Immature natural killer cell (primary cell): Measurements from ENCODE around the gene RPP25L. TPM values are rescaled to one million over a fixed set of nuclear protein-coding genes. Genes with fewer than 3 reads are reported as not detected.
A peak's percentile ranks its signal among the peaks of the same experiment; 100 is the strongest.

Experiments used
- DNase-seq, 3 donors: peaks; one replicate each; pipeline ENCODE4 v3.0.0; 2022; ENCODE audit warnings: mixed read lengths in 1 of 3
- H3K27ac Mint-ChIP-seq, 6 donors: one replicate each; pipeline ENCODE4 v1.8.0; 2020; ENCODE audit warnings: mixed read lengths in 6 of 6, mild to moderate bottlenecking in 5 of 6, inconsistent platforms in 4 of 6, moderate library complexity in 3 of 6
- H3K27me3 Mint-ChIP-seq, 3 donors: one replicate each; pipeline ENCODE4 v1.8.0; 2020 to 2021; ENCODE audit warnings: low read depth in 3 of 3, mild to moderate bottlenecking in 3 of 3, mixed read lengths in 3 of 3, moderate library complexity in 3 of 3, inconsistent platforms in 1 of 3
- H3K36me3 Mint-ChIP-seq, 3 donors: one replicate each; pipeline ENCODE4 v1.8.0; 2020; ENCODE audit warnings: mixed read lengths in 3 of 3, inconsistent platforms in 2 of 3, mild to moderate bottlenecking in 2 of 3
- H3K4me1 Mint-ChIP-seq, 2 donors: one replicate each; pipeline ENCODE4 v1.8.0; 2020; ENCODE audit warnings: inconsistent platforms in 2 of 2, mild to moderate bottlenecking in 2 of 2, mixed read lengths in 2 of 2, moderate library complexity in 1 of 2
- H3K4me3 Mint-ChIP-seq, 5 donors: one replicate each; pipeline ENCODE4 v1.8.0; 2020; ENCODE audit warnings: mild to moderate bottlenecking in 5 of 5, mixed read lengths in 5 of 5, inconsistent platforms in 3 of 5, moderate library complexity in 3 of 5
- H3K9me3 Mint-ChIP-seq, 6 donors: one replicate each; pipeline ENCODE4 v1.8.0; 2020; ENCODE audit warnings: mild to moderate bottlenecking in 6 of 6, mixed read lengths in 6 of 6, inconsistent platforms in 4 of 6, moderate library complexity in 3 of 6
- polyA plus RNA-seq, 3 donors: library from polyadenylated mRNA; unstranded; fragments of 300-500 nt; fragmentation: Illumina TruSeq; gene quantifications; one replicate each; pipeline ENCODE4 v1.2.3, GENCODE V29; 2021

The RPP25L gene
- polyA plus RNA-seq, 3 donors from 2014 or later: 42.3 to 52.0 (median 43.4) TPM

DNA sequence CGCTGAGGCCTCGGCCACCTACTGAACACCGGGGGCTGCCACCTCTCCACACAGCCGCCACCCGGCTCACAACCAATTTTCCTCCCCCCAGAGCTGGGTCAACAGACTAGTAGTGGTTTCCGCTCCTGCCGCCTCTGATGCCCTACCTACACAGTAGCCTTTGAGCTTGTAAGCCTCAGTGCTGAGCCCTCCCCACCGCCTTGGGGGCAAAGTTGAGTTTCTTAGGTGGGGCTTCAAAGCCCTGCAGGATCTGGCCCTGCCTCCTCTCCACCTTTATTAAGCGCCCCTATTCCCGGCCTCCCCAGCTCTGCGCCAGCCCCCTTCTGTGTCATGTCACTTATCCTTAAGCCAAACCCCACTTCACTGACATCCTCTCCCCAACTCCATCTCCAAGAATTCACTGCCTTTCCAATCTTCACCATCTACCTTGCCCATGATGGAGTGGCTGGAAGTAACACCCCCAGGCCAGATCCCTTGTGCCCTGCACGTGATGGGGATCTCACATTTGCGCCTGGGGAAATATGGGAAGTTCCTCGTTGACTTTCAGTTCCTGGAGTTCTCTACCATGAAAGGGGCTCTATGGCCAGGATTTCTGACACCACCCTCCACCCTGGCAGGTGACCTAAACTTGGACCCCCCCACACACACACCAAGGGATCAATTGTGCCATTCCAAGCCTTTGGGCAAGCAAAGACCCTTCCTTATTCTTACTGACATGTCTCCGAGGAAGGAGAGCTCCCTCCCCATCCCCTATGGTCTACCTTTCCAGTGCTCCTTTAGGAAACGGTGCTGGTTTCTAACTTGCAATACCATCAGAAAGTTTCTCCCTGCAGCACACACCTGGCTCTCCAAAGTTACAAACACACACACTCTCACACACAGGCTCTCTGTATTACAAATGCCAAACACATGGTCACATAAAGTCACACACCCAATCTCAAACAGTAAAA is 19.7 kb downstream of the RPP25L start:
- DNase-seq: no peak
- Mint-ChIP-seq H3K4me1 (peaks cover 23 to 31% of the 10 kb centered on the region in 2 donors), H3K27me3 (peaks cover 15 to 40% (median 20%) of the 10 kb centered on the region in 3 donors), H3K27ac (no peak overlapping the region), H3K9me3 (no peaks in the 10 kb centered on the region), H3K36me3 (peaks cover 0 to 6% (median 4%) of the 10 kb centered on the region in 3 donors), H3K4me3 (peak overlapping the region; percentile 52 to 69 (median 68))

DNA sequence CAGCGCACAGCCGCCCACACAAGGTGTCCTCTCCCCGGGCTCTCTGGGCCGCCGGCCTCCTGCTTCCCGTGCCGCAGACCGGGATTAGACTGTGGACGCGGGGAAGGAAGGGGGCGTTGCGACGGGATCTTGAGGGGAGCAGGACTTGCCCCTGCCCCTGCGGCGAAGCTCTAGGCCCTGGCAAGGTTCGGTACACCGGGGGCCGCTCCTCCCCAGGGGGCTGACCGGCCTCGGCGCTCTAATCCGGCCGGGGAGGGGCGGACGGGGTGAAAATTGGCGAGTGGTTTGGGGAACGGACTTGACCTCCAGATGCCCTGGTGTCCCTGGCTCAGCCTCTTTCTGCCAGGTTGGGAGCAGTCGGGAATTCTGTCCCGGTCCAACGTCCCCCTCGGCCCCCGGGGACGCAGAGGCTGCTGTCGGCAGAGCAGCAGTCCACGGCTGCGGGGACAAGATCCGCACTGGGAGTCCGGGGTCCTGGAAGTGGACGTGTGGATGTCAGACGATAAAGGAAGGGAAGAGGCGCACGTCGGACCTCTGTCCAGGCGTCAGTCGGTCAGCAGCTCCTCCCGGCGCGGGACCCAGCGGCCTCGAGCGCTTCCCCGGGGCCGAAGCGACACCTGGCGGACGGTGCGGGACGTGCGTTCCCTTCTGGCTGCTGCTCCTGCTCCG is 20.5 kb downstream of the RPP25L start:
- peak; percentile 61 to 69 (median 62) for DNase-seq
- Mint-ChIP-seq H3K27ac (no peak overlapping the region), H3K36me3 (peaks cover 0 to 6% (median 4%) of the 10 kb centered on the region in 3 donors), H3K4me1 (peaks cover 23 to 31% of the 10 kb centered on the region in 2 donors), H3K4me3 (peak overlapping the region; percentile 53 to 69 (median 62)), H3K9me3 (no peaks in the 10 kb centered on the region), H3K27me3 (peaks cover 18 to 42% (median 21%) of the 10 kb centered on the region in 3 donors)

DNA sequence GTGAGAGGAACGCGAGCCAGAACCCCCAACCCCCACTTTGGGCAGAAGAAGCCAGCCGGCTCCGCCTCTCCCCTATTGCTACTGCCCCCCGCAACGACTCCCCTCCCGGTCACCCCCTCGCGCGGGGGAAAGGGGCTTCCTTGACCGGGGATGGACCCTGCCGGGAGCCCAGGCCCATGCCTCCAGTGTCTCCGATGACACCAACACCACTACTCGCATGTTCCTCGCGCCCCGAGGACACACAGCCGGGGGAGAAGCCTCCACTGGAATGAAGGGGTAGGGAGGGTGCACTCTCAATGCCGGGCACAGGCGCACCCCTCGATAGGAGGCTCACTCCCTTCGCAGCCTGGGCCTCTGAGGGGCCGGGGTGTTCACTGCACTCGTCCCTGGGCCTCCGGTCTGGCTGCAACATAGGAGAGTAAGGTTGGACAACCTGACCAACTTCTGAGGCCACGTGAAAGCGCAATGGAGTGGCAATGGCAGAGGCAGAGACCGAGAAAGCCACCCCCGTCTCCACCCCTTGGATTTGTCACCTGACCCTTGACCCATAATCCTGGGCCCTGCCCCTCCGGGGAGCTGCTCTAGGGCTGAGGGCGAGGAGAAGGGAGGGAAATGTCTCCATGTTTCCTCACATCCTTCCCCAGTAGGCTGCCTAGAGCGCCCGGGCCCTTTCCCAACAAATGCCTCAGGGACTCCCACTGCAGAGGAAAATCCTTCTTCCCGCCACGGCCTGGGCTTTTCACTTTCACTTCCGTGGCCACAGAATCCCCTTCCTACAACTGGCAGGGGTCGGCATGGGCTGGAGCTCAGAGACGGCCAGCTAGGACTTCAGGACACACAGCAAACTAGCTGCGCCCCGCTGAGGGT is 21.3 kb downstream of the RPP25L start:
- H3K4me3 Mint-ChIP-seq: peak overlapping the region; percentile 53 to 69 (median 67)
- peaks cover 23 to 31% of the 10 kb centered on the region in 2 donors for H3K4me1 Mint-ChIP-seq
- H3K27me3 Mint-ChIP-seq: peaks cover 20 to 42% (median 25%) of the 10 kb centered on the region in 3 donors
- H3K36me3 Mint-ChIP-seq: peaks cover 0 to 6% (median 4%) of the 10 kb centered on the region in 3 donors
- no peaks in the 10 kb centered on the region for H3K9me3 Mint-ChIP-seq
- no peak for DNase-seq
- no peak overlapping the region for H3K27ac Mint-ChIP-seq

DNA sequence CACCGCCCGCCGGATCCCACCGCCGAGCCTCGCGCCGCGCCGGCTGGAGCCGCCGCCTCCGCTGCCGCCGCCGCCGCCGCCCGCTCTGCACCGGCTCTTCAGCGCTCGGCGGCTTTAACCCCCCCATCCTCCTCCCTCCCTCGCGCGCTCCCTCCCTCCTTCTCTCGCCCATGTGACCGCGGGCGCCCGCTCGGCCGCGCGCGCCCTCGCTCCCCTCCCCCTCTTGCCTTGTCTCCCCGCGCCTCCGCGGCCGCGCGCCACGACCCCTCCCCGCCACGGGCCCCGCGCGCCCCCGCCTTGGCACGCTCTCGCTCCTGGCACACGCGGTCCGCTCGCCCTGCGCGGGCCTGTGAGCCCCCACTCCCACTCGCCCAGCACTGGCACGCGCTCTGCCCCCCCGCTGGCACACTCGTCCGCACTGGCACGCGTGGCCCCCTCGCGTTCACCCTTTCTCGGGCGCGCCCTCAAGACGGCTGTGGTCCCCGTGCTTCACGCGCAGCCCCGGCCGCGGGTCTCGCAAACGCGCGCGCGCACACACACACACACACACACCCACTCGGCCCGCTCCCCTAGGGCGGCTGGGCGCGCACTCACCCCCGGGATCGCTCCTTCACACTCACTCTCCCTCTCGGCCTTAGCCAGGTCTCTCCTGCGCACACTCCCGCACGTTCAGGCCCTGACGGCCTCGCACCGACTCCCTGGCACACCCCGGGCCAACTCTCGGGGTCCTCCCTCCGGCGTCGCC is 22.1 kb downstream of the RPP25L start, which contains the start of gene CNTFR:
Gene CNTFR (minus strand): TSS at position 89 of the 745 bp plus-strand sequence. CDS start 20,743 bp downstream, outside the sequence.
- Mint-ChIP-seq H3K9me3 (no peaks in the 10 kb centered on the region), H3K4me3 (peak within 1 kb of the TSS; percentile 59 to 85 (median 69)), H3K36me3 (peaks cover 0 to 6% (median 4%) of the 10 kb centered on the region in 3 donors), H3K27me3 (peaks cover 20 to 42% (median 25%) of the 10 kb centered on the region in 3 donors), H3K4me1 (peaks cover 23 to 31% of the 10 kb centered on the region in 2 donors), H3K27ac (no peak within 1 kb of the TSS)
- DNase-seq: no peak

DNA sequence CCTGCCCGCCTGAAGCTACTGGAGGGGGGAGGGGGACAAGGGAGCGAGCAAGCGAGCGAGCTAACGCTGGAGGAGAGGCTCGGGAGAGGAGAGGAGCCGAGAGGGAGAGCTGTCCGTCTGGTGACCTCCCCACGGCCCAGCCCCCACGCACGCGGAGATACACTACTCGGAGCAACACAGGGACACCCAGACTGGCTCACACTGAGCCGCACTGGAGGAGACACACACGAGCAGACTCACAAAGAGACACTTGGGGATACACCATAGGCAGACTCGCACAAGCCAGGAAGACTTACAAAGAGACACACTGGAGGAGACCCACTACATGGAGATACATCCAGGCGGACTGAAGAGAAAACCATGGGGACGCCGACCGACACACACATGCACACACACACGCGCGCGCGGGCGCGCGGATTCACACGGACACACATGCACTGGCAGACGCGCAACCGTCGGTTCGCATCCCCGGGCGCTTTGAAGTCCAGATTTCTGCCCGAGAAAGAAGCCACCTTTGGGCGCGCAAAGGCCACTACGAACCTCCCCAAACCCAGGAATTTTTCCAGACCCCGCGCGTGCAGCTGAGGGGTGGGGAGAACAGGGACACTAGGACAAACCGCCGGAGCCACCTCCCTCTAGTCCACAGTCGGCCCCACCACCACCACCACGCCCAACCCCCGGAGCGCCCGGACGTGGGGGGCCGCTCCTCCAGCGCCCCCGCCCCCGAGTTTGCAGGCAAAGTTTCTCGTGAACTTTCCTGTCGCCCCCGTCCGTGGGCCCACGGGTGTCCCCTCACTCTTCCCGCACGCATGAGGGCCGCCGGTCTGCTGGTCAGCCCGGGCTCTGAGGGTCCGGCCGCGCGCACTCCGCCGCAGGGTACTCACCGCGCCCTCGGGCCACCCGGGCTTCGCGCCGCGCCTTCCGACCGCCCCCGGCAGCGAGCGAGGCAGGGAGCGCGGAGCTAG is 22.9 kb downstream of the RPP25L start:
- peak overlapping the region; percentile 59 to 85 (median 67) for H3K4me3 Mint-ChIP-seq
- H3K4me1 Mint-ChIP-seq: peaks cover 23 to 31% of the 10 kb centered on the region in 2 donors
- DNase-seq: no peak
- H3K27me3 Mint-ChIP-seq: peaks cover 20 to 41% (median 25%) of the 10 kb centered on the region in 3 donors
- H3K27ac Mint-ChIP-seq: no peak overlapping the region
- peaks cover 0 to 6% (median 4%) of the 10 kb centered on the region in 3 donors for H3K36me3 Mint-ChIP-seq
- no peaks in the 10 kb centered on the region for H3K9me3 Mint-ChIP-seq

DNA sequence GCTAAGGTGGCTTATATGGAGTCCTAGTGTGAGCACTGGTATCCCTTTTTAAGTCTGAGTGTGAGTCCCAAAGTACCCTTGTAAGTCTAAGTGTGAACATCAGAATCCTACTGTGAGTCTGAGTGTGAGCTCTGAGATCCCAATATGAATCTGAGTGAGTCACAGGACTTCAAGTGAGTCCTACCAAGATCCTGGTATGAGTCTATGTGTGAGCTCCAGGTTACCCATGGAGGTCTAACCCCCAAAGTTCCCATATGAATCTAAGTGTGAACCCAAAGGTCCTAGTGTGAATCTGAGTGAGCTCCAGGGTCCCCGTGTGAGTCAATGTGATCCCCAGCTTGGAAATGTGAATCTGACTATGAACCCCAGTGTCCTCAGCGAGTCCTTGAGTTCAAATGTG is 24.6 kb downstream of the RPP25L start:
- Mint-ChIP-seq H3K27ac (no peak overlapping the region), H3K27me3 (peaks cover 14 to 30% (median 26%) of the 10 kb centered on the region in 3 donors), H3K4me1 (peaks cover 17 to 25% of the 10 kb centered on the region in 2 donors), H3K4me3 (peak overlapping the region in 2 of 5 donors; percentile 3 to 22), H3K9me3 (no peaks in the 10 kb centered on the region), H3K36me3 (peaks cover 0 to 6% (median 4%) of the 10 kb centered on the region in 3 donors)
- DNase-seq: no peak

DNA sequence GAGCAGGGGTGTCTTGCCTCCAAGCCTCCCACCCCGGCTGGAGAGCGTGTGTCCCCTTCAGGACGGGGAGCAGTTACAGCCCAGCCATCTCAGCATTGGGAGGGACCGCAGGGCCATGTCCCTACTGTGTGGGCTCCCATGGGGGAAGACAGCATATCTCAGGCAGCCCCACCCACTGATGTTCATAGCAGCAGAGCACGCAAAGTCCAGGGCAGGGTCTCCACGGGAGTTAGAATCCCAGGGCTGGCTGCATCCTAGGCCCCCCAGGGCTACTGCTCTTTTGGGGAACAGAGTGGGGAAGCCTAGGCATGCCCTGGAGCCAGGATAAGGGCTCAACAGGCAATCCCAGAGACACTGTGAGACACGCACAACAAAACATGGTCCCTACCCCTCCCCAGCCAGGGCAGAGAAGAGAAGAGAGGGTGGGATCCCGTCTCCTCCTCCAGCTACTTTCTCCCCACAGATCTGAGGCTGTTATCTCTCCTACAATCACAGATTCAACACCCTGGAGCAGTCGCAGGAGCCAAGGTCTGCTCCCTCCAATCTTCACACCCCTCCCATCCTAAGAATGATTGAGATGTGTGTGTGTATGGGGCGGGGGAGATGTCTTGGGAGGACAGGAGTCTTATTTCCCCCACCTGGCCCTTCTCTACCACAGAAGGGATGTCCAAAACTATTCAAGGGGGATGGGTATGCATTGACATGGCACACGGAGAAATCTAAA is 25.8 kb downstream of the RPP25L start:
- Mint-ChIP-seq H3K27ac (no peak overlapping the region), H3K4me1 (peaks cover 11 to 20% of the 10 kb centered on the region in 2 donors), H3K4me3 (no peak overlapping the region), H3K27me3 (peaks cover 12 to 28% (median 24%) of the 10 kb centered on the region in 3 donors), H3K9me3 (no peaks in the 10 kb centered on the region), H3K36me3 (peaks cover 0 to 6% (median 4%) of the 10 kb centered on the region in 3 donors)
- no peak for DNase-seq

DNA sequence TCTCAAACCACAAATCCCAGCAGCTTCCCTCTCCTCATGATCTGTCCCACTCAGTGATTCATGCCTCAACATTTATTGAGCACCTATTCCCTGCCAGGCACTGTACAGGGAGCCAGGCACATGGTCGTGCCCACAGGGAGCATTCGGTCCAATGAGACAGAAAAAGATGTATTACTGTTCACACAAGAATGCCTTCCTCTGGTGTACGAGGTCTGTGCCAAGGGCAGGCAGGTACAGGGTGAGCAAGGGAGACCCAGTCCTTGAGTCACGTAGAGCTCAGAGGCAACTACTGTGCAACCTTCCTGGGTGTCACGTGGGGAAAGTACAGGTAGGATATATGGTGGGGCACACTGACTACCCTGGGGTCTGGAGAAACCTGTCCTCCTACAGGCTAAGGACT is 26.9 kb downstream of the RPP25L start:
- Mint-ChIP-seq H3K27me3 (peaks cover 10 to 27% (median 23%) of the 10 kb centered on the region in 3 donors), H3K9me3 (no peaks in the 10 kb centered on the region), H3K27ac (no peak overlapping the region), H3K4me3 (no peak overlapping the region), H3K36me3 (peaks cover 0 to 6% (median 4%) of the 10 kb centered on the region in 3 donors), H3K4me1 (peaks cover 11 to 12% of the 10 kb centered on the region in 2 donors)
- DNase-seq: no peak

DNA sequence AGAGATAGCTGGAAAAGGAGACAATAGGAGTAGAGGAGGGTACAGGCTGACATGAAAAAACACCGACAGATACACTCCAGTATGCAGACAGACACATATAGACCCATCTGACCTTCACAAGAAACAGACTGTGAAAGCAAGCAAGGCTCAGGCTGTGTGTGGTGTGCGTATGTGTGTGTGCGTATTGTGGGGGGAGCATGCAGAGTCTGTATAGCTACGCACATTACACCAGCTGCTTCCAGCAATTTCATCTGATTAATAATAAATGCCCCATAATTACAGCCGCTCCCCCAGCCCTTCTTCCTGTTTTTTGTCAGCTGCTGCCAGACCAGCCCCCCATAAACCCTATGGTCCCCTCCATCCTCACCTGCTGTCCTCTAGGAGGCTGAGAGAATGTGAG is 29.1 kb downstream of the RPP25L start:
- Mint-ChIP-seq H3K4me1 (no peaks in the 10 kb centered on the region), H3K27ac (no peak overlapping the region), H3K9me3 (no peaks in the 10 kb centered on the region), H3K4me3 (no peak overlapping the region), H3K27me3 (peaks cover 9 to 26% (median 20%) of the 10 kb centered on the region in 3 donors), H3K36me3 (no peaks in the 10 kb centered on the region)
- DNase-seq: no peak

DNA sequence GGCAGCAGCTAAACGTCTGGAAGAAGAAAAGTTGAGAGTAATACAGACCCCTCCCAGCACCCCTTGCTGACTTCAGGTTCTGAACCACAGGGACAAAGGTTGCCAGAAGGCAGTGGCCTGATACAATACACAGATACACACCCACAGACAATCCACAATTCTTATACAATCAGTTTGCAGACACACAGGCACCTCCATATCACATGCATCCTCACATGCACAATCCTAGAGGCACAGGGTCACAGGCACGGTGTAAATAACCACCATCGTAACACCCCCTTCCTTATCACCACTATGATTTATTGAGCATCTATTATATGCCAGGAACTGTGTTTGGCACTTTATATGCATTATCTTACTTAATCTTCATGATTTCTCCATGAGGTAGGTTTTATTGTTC is 30.6 kb downstream of the RPP25L start:
- Mint-ChIP-seq H3K27ac (no peak overlapping the region), H3K27me3 (peaks cover 9 to 28% (median 20%) of the 10 kb centered on the region in 3 donors), H3K36me3 (no peaks in the 10 kb centered on the region), H3K4me3 (no peak overlapping the region), H3K9me3 (peaks cover 0 to 2% (median 0%) of the 10 kb centered on the region in 6 donors), H3K4me1 (peaks cover 0 to 5% of the 10 kb centered on the region in 2 donors)
- DNase-seq: no peak

DNA sequence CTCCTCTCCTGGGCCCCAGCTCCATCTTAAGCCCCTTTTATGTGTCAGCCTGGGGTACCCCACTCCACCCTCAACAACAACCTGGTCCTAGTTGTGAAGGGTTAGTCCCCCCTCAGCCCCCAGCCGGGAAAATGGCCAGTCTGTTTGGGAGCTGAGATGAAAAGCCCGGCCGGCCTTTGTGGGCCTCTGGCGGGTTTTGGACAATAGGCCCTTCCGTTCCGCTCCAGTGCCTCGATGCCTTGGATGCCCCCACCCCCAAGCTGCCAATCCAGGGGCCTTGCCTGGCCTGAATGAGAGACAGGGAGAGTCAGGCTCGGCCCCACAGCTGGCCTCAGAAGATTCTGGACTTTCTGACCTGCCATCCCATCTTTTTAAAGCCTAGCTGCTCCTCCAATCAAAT is 31.5 kb downstream of the RPP25L start:
- H3K4me1 Mint-ChIP-seq: peaks cover 0 to 5% of the 10 kb centered on the region in 2 donors
- H3K36me3 Mint-ChIP-seq: no peaks in the 10 kb centered on the region
- DNase-seq: no peak
- H3K4me3 Mint-ChIP-seq: no peak overlapping the region
- peaks cover 0 to 2% (median 0%) of the 10 kb centered on the region in 6 donors for H3K9me3 Mint-ChIP-seq
- no peak overlapping the region for H3K27ac Mint-ChIP-seq
- peaks cover 15 to 27% (median 23%) of the 10 kb centered on the region in 3 donors for H3K27me3 Mint-ChIP-seq
